NCI-H1105 (cell line): ENCODE data around the gene TMEM178B.
A peak's percentile ranks its signal among the peaks of the same experiment; 100 is the strongest.
"Not testable (repeated sequence)": the region's sequence is repeated elsewhere in the genome, so short reads cannot be mapped to it uniquely, and the experiment has no call there.

Source experiments
- DNase-seq: peaks from one replicate; lab custom pipeline; 2025; lab: John Stamatoyannopoulos, UW

TMEM178B gene

DNA sequence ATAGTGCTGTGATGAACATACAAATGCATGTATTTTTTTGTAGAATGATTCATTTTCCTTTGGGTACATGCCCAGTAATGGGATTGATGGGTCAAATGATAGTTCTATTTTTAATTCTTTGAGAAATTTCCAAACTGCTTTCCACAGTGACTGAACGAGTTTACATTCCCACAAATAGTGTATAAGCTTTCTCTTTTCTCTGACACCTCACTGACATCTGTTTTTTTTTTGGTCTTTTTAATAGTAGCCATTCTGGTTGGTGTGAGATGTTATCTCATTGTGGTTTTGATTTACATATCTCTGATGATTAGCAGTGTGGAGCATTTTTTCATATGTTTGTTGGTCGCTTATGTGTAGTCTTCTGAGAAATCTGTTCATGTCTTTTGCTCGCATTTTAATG is 282.3 kb downstream of the TMEM178B start:
- DNase-seq: no peak

DNA sequence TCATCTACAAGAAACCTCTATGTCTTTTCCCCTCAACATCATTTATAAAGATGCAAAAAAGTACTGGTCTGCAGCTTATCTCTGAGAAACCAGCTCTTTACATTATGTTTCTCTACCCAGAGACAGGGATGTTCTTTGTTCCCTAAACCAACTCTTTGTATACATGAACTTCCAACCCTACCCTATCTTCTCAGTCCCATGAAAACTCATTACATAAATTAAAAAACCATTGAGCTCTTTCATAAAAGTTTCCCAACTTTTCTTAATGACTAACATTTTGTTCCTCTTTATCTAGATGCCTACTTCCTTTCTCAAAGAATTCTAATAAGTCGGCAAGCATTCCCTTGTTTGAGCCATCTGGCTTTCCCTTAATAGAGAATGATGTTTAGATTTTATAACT is 284.5 kb downstream of the TMEM178B start:
- DNase-seq: no peak

DNA sequence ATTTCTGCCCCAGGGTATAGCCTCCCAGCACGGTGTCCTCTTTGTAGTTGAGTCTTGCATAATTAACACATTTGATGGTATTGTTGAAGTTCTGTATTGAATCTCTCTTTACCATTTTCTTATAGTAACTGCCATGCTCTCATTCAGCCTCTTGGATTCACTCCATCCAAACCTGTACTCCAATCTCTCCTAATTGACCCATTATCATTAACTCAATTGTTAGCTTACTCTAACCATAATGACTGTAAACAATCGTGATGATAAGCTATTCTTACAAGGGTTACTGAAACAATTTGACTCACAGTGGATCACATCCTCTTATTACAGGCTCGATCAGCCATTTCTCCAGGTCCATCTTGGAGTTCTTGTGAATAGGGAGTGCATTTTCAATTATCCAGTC is 285.4 kb downstream of the TMEM178B start:
- peak; percentile 72 for DNase-seq

DNA sequence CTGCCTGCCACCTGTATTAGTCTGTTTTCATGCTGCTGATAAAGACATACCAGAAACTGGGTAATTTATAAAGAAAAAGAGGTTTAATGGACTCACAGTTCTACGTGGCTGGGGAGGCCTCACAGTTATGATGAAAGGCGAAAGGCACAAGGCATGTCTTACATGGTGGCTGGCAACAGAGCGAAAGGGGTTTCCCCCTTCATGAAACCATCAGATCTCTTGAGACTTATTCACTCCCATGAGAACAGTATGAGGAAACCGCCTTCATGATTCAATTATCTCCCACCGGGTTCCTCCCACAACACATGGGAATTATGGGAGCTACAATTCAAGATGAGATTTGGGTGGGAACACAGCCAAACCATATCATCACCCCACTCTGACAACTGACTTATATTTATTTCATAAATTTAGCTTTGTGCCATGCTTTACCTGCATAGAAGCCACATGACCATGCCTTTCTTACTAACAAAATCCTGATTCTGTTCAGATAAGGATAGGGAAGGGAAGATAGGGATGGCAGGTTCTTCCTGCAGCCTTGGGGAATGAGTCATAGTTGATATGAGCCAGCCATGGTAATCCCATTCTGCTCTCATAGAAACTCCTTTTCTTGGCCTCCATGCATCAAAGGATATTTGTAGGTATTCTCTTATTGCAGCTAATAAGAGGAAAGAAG is 286.0 kb downstream of the TMEM178B start:
- no peak for DNase-seq

DNA sequence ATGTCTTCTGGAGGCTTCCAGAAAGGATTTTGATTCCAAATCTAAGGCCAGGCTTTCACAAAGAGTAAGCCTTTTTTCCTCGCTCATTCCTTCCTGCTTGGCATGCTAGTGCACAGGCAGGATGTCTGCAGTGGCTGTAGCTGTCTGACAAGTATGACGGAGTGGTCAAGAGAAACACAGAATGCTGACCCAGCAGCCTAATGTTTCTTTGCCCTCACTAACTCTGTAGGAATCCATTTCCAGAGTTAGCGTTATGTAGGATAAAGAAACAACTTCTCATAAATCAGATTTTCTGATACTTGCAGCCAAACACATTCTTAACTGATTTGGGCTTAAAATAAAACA is 286.5 kb downstream of the TMEM178B start:
- DNase-seq: no peak

DNA sequence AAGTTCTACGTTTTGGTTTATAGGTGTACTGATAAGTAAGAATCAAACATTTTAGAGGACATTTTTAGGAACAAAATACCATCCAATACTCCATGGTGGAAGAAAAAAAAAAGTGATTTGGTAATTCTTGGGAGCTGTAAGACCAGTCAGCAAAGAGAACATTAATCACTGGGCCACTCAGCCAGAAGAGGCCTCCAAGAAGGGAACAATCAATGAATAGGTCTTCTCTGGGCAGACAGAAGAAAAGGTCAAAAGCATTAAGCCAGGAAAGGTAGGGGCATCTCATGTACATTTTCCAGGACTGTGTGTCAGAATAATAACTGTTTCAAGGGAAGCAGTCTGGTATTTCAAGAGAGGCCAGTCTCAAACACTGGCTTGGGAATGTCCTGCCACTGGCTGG is 286.9 kb downstream of the TMEM178B start:
- no peak for DNase-seq

DNA sequence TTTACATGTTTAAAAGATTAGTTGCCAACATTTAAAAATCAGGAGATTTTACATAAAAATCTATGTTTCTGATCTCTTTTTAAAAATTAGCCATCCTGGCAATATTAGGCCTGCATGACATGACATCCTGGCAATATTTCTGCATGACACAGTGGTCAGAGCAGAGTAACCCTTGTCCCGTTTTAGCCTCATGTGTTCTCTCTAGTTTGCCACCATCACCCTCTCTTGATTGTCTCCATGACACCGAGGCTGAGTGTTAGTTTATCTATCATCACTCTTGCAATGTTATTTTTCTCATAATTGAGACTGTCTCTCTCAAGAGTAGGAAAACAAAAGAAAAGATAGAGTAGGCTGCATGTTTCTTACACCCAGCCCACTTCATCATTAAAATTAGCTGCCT is 287.6 kb downstream of the TMEM178B start:
- DNase-seq: no peak

DNA sequence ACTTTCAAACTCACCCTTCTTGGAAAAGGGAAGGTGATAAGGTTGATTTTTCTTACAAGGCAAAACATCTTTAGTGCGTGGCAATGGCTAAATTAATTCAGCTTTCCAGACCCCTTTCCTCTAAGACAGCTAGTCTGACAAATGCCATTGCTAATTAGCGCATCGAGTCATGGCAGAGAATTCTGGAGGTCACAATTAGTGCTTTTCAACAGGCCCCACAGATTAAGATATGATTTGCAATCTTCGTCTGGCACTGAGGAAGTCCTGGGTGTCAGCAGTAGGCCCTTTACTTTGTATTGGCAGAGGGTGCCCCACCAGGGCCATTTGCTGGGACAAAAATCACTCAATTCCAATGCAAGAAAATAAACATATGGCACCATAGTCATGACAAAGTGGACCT is 288.1 kb downstream of the TMEM178B start:
- DNase-seq: no peak

DNA sequence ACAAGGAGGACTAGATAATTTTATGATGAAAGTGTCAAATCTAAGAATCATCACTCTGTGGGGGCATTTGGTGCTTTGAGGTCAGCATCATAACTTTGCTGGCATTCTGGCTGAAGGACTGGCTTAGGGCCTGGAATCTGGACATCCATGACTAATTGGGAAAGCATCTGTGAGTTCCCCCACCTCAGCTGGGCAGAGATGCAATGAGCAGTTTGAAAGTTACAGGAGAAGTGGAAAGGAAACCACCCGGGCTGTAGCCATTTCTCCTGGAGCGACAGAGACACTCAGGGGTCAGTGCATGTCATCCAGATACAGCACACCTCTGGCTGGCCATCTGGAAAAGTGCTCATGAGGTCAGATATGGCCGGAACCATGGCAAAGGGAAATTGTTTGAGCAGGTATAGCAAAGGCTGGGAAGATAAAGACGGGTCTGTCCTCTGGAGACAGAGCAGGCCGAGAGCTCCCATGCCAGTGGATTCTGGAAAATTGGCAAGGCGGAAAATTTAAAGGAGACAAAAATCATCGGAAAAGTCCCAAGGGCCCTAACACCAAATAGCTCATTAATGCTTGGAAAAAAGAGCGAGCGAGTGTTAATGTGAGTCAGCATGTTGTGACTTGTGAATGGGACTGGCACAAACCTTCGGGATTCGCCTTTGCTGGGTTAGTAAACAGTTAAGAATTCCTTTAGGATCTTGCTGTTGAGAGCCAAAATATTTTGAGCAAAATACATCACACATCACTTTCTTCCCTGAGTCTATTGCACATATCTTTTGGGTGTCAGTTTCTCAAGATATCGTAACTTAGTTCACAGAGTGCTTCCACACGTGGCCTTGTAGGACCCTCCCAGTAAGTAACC is 288.9 kb downstream of the TMEM178B start:
- no peak for DNase-seq

DNA sequence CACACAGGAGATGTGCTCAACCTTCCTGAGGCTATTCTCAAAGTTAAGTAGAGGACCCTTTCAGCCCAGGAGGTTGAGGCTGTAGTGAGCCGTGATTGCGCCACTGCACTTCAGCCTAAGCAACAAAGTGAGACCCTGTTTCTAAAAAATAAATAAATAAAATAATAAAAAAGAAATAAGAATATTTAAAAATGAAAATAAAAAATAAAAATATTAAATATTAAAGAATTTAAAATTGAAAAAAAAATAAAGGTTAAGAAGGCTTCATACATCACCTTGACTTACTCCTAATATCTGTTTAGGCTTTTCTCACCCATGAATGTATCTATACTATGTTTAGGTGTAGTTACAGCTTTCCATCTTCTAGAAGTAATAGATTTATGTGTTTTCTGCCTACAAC is 289.9 kb downstream of the TMEM178B start:
- no peak for DNase-seq

DNA sequence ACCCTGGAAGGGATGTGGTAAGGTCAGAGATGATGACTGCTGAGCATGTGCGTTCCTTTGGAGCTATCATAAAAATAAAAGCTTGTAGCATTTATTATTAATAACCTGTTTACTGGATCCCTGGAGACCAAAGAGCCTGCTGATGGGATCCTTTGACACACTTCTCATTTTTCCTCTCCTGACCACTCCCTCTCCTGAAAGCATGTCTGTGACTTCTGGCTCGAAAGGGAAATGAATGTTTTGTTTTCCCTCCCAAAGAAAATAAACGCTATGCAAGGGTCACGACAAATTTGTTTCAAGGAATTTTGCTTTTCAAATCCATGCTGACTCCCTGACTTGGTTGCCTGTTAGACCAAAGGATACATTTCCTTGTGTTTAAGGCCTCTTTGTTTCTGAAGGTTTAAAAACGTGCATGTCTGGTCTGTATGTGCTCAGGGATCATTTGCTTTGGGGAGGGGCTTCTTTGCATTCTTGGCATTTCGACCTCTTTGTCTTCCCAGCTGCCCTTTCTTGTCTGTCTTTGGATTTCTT is 292.3 kb downstream of the TMEM178B start:
- DNase-seq: no peak

DNA sequence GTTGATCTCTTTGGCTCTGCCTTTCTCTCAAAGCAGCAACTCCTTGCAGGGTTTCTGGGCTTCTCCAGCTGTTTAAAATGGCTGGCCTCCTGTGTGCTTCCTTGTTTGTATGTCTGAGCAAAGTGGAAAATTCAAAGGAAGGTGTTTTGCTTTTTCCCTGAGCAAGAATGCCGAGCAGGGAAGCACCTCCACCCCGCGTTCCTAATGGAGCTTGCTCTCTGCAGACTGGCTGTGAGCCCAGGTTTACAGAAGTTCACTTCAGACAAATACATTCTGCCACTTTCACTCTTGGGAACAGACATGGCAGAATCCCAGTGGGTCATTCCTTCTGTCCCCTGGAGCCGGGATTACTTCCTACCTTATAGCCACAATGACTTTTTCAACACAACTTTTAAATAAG is 295.6 kb downstream of the TMEM178B start:
- DNase-seq: peak; percentile 35

DNA sequence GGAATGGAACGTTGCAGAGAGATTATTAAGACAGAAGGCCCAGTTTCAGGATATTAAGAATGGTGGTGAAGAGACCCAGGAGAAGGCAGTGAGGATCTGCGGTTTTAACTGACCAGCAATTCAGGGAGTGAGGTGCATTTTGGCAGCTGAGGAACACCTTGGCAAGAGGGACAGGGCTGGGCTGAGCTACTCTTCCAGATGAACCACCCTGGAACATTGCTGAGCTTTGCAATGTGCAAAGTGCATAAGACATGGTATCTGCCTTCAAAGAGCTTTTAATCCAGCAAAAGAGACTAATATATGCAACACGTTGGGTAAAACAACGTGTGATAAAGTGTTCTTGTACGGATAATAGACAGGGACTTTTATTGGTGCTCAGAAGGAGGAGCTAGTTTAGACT is 296.3 kb downstream of the TMEM178B start:
- no peak for DNase-seq

DNA sequence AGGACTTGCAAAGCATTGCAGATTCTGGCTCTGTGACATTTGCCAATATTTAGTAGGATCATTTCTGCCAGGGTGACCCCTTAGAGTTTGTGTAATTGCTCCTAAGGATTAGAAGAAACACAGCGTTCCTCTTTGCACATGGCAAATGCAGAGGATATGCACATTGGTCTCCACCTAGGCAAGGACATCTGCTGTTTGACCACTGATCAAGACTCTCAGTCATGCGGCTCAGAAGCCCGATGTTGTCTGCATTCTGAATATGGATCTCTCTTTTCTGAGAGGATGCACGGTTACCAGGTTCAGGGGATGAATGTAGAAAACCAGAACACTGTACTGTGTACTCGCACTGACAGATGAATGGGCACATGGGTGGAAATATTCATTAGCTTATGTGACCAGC is 296.8 kb downstream of the TMEM178B start:
- no peak for DNase-seq

DNA sequence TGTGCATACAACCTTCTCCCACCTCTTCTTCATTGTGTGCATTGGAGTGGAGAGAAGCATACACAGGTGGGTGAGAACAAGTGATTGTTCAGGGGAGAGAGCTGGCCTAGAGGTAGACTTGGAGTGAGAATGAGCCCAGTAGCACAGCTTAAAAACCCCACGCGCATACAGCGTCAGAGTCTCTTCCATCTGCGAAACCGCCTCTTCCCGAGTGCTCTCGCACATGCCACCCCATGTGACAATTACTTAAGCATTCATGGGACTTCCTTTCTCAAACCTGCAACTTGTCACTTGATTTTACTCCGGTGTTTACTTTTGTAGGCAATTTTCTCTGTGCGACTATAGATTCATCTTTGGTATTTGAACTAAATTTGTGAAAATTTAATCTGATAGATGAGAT is 300.6 kb downstream of the TMEM178B start:
- no peak for DNase-seq

DNA sequence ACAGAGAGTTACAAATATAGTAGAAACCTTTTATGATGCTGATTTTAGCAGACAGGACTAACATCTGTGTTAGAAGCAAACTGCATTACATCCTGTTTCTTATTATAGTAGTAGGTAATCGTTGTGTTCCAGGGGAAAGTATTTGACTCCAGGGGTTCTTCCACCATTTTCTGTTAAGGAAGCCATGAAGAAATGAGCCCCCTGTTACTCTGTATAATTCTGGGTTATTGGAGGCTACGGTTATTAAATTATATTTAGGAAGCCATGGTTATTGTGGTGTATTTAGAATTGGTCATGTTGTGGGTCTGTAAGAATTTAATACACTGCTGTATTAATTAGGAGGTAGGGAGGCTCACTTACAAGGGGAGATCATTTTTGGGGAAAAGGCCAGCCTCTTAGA is 301.6 kb downstream of the TMEM178B start:
- DNase-seq: no peak

DNA sequence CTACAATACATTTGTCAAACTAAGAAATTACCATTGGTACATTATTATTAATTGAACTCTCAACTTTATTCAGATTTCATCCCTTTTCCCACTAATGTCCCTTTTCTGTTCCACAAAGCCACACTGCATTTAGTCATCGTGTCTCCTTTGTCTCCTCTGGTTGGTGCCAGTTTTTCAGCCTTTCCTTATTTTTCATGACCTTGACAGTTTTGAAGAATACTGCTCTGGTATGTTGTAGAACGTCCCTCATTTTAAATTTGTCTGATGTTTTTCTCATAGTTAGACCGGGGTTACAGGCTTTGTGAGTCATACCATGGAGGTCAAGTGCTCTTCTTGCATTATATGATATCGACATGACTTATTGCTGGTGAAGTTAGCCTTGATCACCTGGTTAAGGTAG is 304.0 kb downstream of the TMEM178B start:
- no peak for DNase-seq

DNA sequence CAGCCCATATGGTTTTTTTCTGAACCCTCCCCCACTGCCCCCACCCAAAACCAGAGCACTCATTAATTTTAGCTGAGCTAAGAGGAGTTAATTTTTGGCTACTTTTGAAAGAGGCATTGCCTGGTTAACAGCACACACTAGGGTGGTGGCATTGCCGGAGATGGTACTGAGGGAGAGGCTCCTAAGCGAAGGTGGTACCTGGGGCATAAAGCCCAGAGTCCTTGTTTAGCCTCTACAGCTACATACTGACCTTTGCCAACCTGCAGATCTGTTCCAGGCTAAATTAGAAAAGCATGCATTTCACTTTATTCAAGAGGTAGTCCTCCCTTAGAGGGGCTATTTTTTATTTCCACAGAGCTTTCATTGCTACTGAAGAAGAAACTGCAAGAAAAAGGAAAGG is 304.5 kb downstream of the TMEM178B start:
- DNase-seq: no peak

DNA sequence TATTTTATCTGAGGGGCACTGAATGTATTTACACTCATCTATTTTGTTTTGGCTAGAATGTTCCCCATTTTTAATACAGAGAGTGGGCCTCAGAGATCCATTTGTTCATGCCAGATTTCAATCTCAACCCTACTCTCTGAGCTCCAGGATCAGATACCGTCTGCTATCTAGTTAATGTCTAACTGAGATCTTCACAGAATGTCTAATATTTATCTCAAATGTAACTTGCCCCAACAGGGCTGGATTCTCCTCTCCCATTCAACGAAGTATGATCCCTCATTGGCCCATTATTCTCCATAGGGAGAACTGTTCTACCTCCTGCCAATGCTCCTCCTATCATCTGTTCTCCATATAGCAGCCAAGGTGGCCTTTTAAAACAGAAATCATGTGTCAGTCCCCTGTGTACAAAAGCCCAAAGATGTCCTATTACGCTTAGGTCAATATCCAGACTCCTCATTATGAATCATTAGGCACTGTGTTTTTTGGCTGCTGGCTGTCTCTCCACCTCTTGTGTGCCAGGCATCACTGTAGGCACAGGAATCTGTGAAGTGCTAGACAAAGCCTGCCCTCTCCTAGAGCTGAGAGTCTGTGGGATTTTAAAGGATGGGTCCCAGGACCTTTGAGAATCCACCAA is 308.0 kb downstream of the TMEM178B start:
- DNase-seq: no peak

DNA sequence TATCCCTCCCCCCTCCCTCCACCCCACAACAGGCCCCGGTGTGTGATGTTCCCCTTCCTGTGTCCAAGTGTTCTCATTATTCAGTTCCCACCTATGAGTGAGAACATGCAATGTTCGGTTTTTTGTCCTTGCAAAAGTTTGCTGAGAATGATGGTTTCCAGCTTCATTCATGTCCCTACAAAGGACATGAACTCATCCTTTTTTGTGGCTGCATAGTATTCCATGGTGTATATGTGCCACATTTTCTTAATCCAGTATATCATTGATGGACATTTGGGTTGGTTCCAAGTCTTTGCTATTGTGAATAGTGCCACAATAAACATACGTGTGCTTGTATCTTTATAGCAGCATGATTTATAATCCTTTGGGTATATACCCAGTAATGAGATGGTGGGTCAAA is 309.5 kb downstream of the TMEM178B start:
- DNase-seq: not testable (repeated sequence)

DNA sequence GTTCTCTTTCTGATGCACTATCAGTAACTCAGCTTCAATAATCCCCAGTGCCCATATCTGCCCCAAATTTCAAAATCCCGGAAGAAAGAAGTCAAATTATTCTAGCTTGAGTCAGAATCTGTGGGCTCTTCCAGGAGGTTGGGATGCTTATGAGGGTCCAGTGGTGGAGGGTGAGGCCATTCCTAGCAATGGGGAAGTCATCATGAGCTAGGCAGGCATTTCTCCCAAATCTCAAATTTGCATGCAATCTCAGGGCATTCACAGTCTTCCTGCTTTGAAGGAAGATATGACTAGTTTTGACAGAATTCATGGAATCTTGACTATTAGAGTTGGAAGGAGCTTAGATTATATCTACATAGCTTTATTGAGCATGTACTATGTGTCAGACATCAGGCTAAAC is 313.0 kb downstream of the TMEM178B start:
- no peak for DNase-seq

DNA sequence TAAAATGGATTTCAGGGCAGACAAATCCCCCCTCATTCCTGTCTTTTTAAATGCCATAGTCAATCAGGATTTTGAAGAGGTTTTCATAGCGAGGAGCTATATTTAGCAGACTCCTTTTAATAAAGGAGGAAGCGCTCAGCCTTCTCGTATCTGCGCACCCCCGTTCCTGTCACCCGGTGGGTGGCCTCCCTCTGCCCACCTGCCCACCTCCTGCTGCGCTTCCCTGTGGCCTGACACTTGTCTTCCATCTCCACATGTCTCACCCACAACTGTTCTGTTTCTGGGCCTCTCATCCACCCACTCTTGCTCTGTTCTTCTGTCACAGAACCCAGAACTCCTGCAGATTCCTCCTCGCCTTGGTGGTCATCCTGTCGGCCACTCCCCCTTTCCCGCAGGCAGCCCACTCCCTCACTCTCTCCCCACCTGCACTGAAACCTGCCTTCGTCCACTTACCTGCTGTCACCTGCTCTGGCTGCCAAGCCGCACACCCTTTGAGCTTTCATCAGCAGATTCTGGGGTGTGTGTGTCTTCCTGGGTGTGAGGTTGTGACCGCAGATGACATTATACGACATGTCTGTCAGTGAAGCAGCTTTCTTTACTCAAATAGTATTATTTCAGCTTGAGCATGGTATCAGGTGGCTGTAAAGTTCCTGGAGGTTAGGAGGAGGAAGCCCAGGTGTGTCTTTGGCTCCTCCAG is 313.8 kb downstream of the TMEM178B start:
- no peak for DNase-seq
